Endothelial cell (in vitro differentiated cells): ENCODE results near the gene BEAN1. TPM values are rescaled to one million over a fixed set of nuclear protein-coding genes. Genes with fewer than 3 reads are reported as not detected.

Experiments
- DNase-seq: peaks from one replicate; pipeline ENCODE4 v3.0.0; 2021; ENCODE audit warnings: low spot score
- H3K27ac Mint-ChIP-seq: one replicate; pipeline ENCODE4 v1.8.0; 2021; ENCODE audit warnings: mixed read lengths, inconsistent platforms; ENCODE audit not compliant: unreplicated experiment
- H3K27me3 Mint-ChIP-seq: one replicate; pipeline ENCODE4 v1.8.0; 2021; ENCODE audit warnings: mild to moderate bottlenecking, moderate library complexity, mixed read lengths, inconsistent platforms; ENCODE audit not compliant: unreplicated experiment
- H3K36me3 Mint-ChIP-seq: one replicate; pipeline ENCODE4 v1.8.0; 2021; ENCODE audit warnings: mild to moderate bottlenecking, low read depth, mixed read lengths, inconsistent platforms; ENCODE audit not compliant: unreplicated experiment
- H3K4me1 Mint-ChIP-seq: one replicate; pipeline ENCODE4 v1.8.0; 2021; ENCODE audit warnings: mild to moderate bottlenecking, mixed read lengths, inconsistent platforms; ENCODE audit not compliant: unreplicated experiment
- H3K4me3 Mint-ChIP-seq: one replicate; pipeline ENCODE4 v1.8.0; 2021; ENCODE audit warnings: mild to moderate bottlenecking, mixed read lengths, inconsistent platforms; ENCODE audit not compliant: unreplicated experiment
- H3K9me3 Mint-ChIP-seq: one replicate; pipeline ENCODE4 v1.8.0; 2021; ENCODE audit warnings: mixed read lengths, inconsistent platforms; ENCODE audit not compliant: unreplicated experiment
- total RNA-seq: library from RNA; stranded (reverse); fragmentation: NEBNext Ultra II Directional; extraction: Animal tissue kit (Norgen Biotek cat#: 25700); gene quantifications from one replicate; pipeline ENCODE4 v1.2.1, GENCODE V29; 2021; ENCODE audit not compliant: unreplicated experiment
- TF ChIP-seq, protein P1 (sequence below): fragments of 200-600 bp; sonication (generic); IDR thresholded peaks from one replicate; pipeline ENCODE4 v1.5.0; 2021; ENCODE audit warnings: antibody characterized with exemption; ENCODE audit not compliant: unreplicated experiment

BEAN1 gene
- total RNA-seq, 1 donor from 2014 or later, result 0.49 TPM

- Mint-ChIP-seq H3K27ac (no peak overlapping the region), H3K4me1 (peaks cover 73% of the 10 kb centered on the region), H3K36me3 (peaks cover 21% of the 10 kb centered on the region), H3K27me3 (peaks cover 7% of the 10 kb centered on the region), H3K4me3 (no peak overlapping the region), H3K9me3 (no peaks in the 10 kb centered on the region)
- no peak for DNase-seq
- TF ChIP-seq, protein P1, sequence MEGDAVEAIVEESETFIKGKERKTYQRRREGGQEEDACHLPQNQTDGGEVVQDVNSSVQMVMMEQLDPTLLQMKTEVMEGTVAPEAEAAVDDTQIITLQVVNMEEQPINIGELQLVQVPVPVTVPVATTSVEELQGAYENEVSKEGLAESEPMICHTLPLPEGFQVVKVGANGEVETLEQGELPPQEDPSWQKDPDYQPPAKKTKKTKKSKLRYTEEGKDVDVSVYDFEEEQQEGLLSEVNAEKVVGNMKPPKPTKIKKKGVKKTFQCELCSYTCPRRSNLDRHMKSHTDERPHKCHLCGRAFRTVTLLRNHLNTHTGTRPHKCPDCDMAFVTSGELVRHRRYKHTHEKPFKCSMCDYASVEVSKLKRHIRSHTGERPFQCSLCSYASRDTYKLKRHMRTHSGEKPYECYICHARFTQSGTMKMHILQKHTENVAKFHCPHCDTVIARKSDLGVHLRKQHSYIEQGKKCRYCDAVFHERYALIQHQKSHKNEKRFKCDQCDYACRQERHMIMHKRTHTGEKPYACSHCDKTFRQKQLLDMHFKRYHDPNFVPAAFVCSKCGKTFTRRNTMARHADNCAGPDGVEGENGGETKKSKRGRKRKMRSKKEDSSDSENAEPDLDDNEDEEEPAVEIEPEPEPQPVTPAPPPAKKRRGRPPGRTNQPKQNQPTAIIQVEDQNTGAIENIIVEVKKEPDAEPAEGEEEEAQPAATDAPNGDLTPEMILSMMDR, result no peak
Measured at GRCh38 chr16:66521252-66521713, 94.2 kb downstream of the BEAN1 start.

- peaks cover 16% of the 10 kb centered on the region for H3K36me3 Mint-ChIP-seq
- H3K27ac Mint-ChIP-seq, result peak overlapping the region; percentile 25
- no peak for DNase-seq
- peaks cover 66% of the 10 kb centered on the region for H3K4me1 Mint-ChIP-seq
- TF ChIP-seq, protein P1, result no peak
- H3K4me3 Mint-ChIP-seq, result no peak overlapping the region
- H3K9me3 Mint-ChIP-seq, result no peaks in the 10 kb centered on the region
- peaks cover 7% of the 10 kb centered on the region for H3K27me3 Mint-ChIP-seq
Measured at GRCh38 chr16:66521951-66522771, 95.1 kb downstream of the BEAN1 start.

DNA sequence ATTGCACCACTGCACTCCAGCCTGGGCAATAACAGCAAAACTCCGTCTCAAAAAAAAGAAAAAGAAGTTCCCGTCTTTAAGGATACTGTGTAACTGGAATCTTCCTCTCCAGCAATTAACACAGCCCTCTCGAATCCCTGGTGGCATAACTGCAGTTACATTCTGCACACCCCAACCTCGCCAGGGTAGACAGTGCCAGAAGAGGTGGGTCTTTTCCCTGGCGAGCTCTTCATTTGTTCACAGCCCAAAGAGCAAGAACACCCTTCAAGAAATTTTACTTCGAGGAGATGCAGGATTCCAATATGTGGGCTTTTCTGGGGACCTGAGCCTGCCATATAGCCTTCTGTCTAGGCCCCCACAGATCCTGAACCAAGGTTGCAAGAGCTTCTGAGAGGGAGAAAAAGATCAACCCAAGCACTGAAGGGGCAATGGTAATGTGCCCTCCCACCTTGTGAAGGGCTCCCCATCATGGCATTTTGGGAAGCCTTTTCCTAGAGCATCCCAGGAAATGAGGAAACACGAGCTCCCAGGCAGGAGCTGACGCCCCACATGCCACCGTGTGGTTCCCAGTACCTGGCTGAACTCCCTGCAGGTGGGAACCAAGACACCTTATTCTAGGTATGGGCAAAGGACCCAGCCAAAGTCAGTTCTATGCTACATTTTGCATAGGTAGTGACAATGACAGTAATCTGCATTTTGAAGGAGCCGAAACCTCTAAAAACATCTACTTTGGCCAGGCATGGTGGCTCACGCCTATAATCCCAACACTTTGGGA lies 95.9 kb downstream of the BEAN1 start:
- no peak overlapping the region for H3K4me3 Mint-ChIP-seq
- H3K36me3 Mint-ChIP-seq, result peaks cover 19% of the 10 kb centered on the region
- no peak overlapping the region for H3K27ac Mint-ChIP-seq
- peaks cover 57% of the 10 kb centered on the region for H3K4me1 Mint-ChIP-seq
- TF ChIP-seq, protein P1, result no peak
- H3K27me3 Mint-ChIP-seq, result peaks cover 5% of the 10 kb centered on the region
- no peak for DNase-seq
- H3K9me3 Mint-ChIP-seq, result no peaks in the 10 kb centered on the region

DNA sequence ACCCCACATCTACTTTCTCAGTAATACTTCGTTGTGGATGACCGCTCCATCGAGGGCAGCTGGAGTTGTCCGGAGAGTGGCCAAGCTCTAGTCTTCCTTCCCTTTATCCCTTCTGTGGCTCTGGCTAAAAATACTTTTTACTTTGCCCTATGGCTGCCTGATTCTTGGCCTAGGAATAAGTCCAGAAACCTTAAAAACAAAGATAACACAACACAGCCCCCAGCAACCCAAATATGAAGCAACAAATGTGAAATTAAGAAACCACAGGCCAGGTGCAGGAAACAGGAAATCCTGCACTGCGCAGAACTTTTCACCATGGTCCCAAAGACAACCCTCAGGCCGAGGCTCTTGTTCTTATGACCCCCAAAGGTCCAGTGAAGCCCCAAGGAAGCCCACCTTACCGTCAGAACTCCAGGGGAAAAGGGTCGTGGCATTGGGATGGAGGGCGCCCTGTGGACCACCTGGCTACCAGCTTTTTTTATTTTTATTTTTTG lies 96.8 kb downstream of the BEAN1 start:
- H3K27ac Mint-ChIP-seq, result peak overlapping the region; percentile 95
- DNase-seq, result no peak
- peaks cover 25% of the 10 kb centered on the region for H3K36me3 Mint-ChIP-seq
- peaks cover 50% of the 10 kb centered on the region for H3K4me1 Mint-ChIP-seq
- peaks cover 5% of the 10 kb centered on the region for H3K27me3 Mint-ChIP-seq
- no peaks in the 10 kb centered on the region for H3K9me3 Mint-ChIP-seq
- peak overlapping the region; percentile 73 for H3K4me3 Mint-ChIP-seq
- TF ChIP-seq, protein P1, result no peak
